Karpas-422 (cell line): ENCODE measurements around the gene SCFD2. TPM values are rescaled to one million over a fixed set of nuclear protein-coding genes. Genes with fewer than 3 reads are reported as not detected.

ENCODE experiments used
- DNase-seq: peaks from one replicate; pipeline ENCODE4 v3.0.0-alpha.2; 2015
- H2AFZ ChIP-seq: fragments of 200-600 bp; sonication (generic); 2 replicates; pipeline ENCODE4 v1.6.1; 2014; ENCODE audit warnings: antibody characterized with exemption, low read length, mixed read lengths
- H3K27ac ChIP-seq: fragments of 200-600 bp; sonication (generic); 2 replicates; pipeline ENCODE4 v1.5.1; 2014; ENCODE audit warnings: mild to moderate bottlenecking, low read length, moderate library complexity
- H3K27me3 ChIP-seq: fragments of 200-600 bp; sonication (generic); 2 replicates; pipeline ENCODE4 v1.6.1; 2014; ENCODE audit warnings: low read length, mixed read lengths
- H3K36me3 ChIP-seq: fragments of 200-600 bp; sonication (generic); 2 replicates; pipeline ENCODE4 v1.6.1; 2014; ENCODE audit warnings: low read length, mixed read lengths; ENCODE audit not compliant: insufficient read depth
- H3K4me1 ChIP-seq: fragments of 200-600 bp; sonication (generic); 2 replicates; pipeline ENCODE4 v1.6.1; 2014; ENCODE audit warnings: mild to moderate bottlenecking, low read length, mixed read lengths
- H3K4me2 ChIP-seq: fragments of 200-600 bp; sonication (generic); 2 replicates; pipeline ENCODE4 v1.6.1; 2014; ENCODE audit warnings: low read length, low read depth, mild to moderate bottlenecking; ENCODE audit not compliant: poor library complexity, severe bottlenecking
- H3K4me3 ChIP-seq: fragments of 200-600 bp; sonication (generic); 2 replicates; pipeline ENCODE4 v1.5.1; 2014; ENCODE audit warnings: mild to moderate bottlenecking, antibody characterized with exemption, low read length, mixed read lengths
- H3K79me2 ChIP-seq: fragments of 200-600 bp; sonication (generic); 2 replicates; pipeline ENCODE4 v1.6.1; 2014; ENCODE audit warnings: mild to moderate bottlenecking, low read length, mixed read lengths
- H3K9ac ChIP-seq: fragments of 200-600 bp; sonication (generic); 2 replicates; pipeline ENCODE4 v1.6.0; 2014; ENCODE audit warnings: low read length
- H3K9me2 ChIP-seq: fragments of 200-600 bp; sonication (generic), shearing (Covaris generic); replicated peaks from 2 replicates; pipeline ENCODE4 v1.6.0; 2014; ENCODE audit warnings: mild to moderate bottlenecking, low read length, moderate library complexity; ENCODE audit not compliant: insufficient read depth
- H3K9me3 ChIP-seq: fragments of 300-700, 200-600 bp; sonication (generic); 2 replicates; pipeline ENCODE4 v1.6.1; 2014; ENCODE audit warnings: low read length, mixed read lengths
- H4K20me1 ChIP-seq: fragments of 200-600 bp; sonication (generic); 2 replicates; pipeline ENCODE4 v1.6.1; 2014; ENCODE audit warnings: mild to moderate bottlenecking, antibody characterized with exemption, low read length, low read depth; ENCODE audit not compliant: insufficient read depth
- total RNA-seq: library from RNA; depleted of rRNA; stranded (reverse); fragments of >200 nt; shearing (Covaris generic); gene quantifications from 2 replicates; pipeline ENCODE4 v1.2.3, GENCODE V29; 2014; ENCODE audit warnings: low replicate concordance

SCFD2 gene
- total RNA-seq, 1 experiment from 2014 or later = 28.5 TPM

GRCh38 chr4:53015681-53016080 lies 350.2 kb downstream of the SCFD2 start:
- Histone ChIP-seq H2AFZ (no peak overlapping the region), H4K20me1 (peaks cover 10% of the 10 kb centered on the region; the same call in 1 of the 2 replicates), H3K9me2 (no peaks in the 10 kb centered on the region), H3K27ac (no peak overlapping the region), H3K27me3 (no peaks in the 10 kb centered on the region), H3K36me3 (no peaks in the 10 kb centered on the region), H3K79me2 (no peaks in the 10 kb centered on the region), H3K4me3 (no peak overlapping the region), H3K9me3 (no peaks in the 10 kb centered on the region), H3K4me1 (no peaks in the 10 kb centered on the region), H3K9ac (no peak overlapping the region), H3K4me2 (no peak overlapping the region)
- peak; percentile 72 for DNase-seq

GRCh38 chr4:53014881-53015280 lies 351.0 kb downstream of the SCFD2 start:
- no peak overlapping the region for H3K9ac ChIP-seq
- no peak overlapping the region for H3K4me3 ChIP-seq
- no peaks in the 10 kb centered on the region for H3K4me1 ChIP-seq
- H4K20me1 ChIP-seq = peaks cover 10% of the 10 kb centered on the region; the same call in 1 of the 2 replicates
- no peak overlapping the region for H3K4me2 ChIP-seq
- no peaks in the 10 kb centered on the region for H3K79me2 ChIP-seq
- no peaks in the 10 kb centered on the region for H3K9me3 ChIP-seq
- DNase-seq = no peak
- H3K9me2 ChIP-seq = no peaks in the 10 kb centered on the region
- H3K27ac ChIP-seq = no peak overlapping the region
- H3K36me3 ChIP-seq = no peaks in the 10 kb centered on the region
- H3K27me3 ChIP-seq = no peaks in the 10 kb centered on the region
- no peak overlapping the region for H2AFZ ChIP-seq

- H3K4me2 ChIP-seq = no peak overlapping the region
- H3K9ac ChIP-seq = no peak overlapping the region
- H2AFZ ChIP-seq = no peak overlapping the region
- no peaks in the 10 kb centered on the region for H3K4me1 ChIP-seq
- no peaks in the 10 kb centered on the region for H3K9me3 ChIP-seq
- no peaks in the 10 kb centered on the region for H3K79me2 ChIP-seq
- no peaks in the 10 kb centered on the region for H3K36me3 ChIP-seq
- H3K9me2 ChIP-seq = no peaks in the 10 kb centered on the region
- H4K20me1 ChIP-seq = peaks cover 5% of the 10 kb centered on the region; the same call in 1 of the 2 replicates
- no peaks in the 10 kb centered on the region for H3K27me3 ChIP-seq
- H3K4me3 ChIP-seq = no peak overlapping the region
- no peak overlapping the region for H3K27ac ChIP-seq
- DNase-seq = no peak
Observed at GRCh38 chr4:53013873-53014775, 351.7 kb downstream of the SCFD2 start.

- Histone ChIP-seq H3K9me2 (no peaks in the 10 kb centered on the region), H3K9me3 (no peaks in the 10 kb centered on the region), H3K27ac (no peak overlapping the region), H3K4me2 (no peak overlapping the region), H3K79me2 (no peaks in the 10 kb centered on the region), H3K4me1 (no peaks in the 10 kb centered on the region), H3K27me3 (no peaks in the 10 kb centered on the region), H3K36me3 (no peaks in the 10 kb centered on the region), H4K20me1 (peaks cover 3% of the 10 kb centered on the region; the same call in 1 of the 2 replicates), H3K9ac (no peak overlapping the region), H3K4me3 (no peak overlapping the region), H2AFZ (no peak overlapping the region)
- no peak for DNase-seq
Observed at GRCh38 chr4:53012738-53013137, 353.1 kb downstream of the SCFD2 start.

GRCh38 chr4:53011259-53011905 lies 354.5 kb downstream of the SCFD2 start:
- Histone ChIP-seq H3K9me2 (no peaks in the 10 kb centered on the region), H3K79me2 (no peaks in the 10 kb centered on the region), H3K27ac (no peak overlapping the region), H3K27me3 (no peaks in the 10 kb centered on the region), H4K20me1 (no peaks in the 10 kb centered on the region), H3K4me3 (no peak overlapping the region), H3K4me2 (no peak overlapping the region), H3K4me1 (no peaks in the 10 kb centered on the region), H3K36me3 (no peaks in the 10 kb centered on the region), H2AFZ (no peak overlapping the region), H3K9me3 (no peaks in the 10 kb centered on the region), H3K9ac (no peak overlapping the region)
- no peak for DNase-seq

DNA sequence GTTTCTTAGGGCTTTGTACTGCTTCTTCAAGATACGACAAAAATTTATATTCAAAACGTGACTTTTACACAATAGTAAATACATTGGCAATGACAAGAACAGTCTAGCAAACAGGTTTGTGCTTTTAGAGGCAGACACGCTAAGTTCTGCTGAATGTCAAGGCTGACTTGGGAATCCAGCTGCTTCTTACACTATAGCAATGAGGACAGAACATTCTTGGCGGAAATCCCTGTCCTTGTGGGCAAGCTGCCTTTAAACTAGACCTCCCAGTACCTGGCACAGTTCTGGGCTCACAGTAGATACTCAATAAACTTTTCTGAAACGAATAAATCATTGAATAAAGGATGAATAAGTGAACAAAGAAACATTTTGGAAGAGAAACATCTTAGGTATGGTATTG lies 355.5 kb downstream of the SCFD2 start:
- Histone ChIP-seq H4K20me1 (no peaks in the 10 kb centered on the region), H3K27me3 (no peaks in the 10 kb centered on the region), H3K4me2 (no peak overlapping the region), H3K27ac (no peak overlapping the region), H2AFZ (no peak overlapping the region), H3K4me1 (no peaks in the 10 kb centered on the region), H3K9ac (no peak overlapping the region), H3K36me3 (no peaks in the 10 kb centered on the region), H3K79me2 (no peaks in the 10 kb centered on the region), H3K9me3 (no peaks in the 10 kb centered on the region), H3K9me2 (no peaks in the 10 kb centered on the region), H3K4me3 (no peak overlapping the region)
- DNase-seq = peak; percentile 9

GRCh38 chr4:53009824-53010223 lies 356.0 kb downstream of the SCFD2 start:
- Histone ChIP-seq H3K79me2 (no peaks in the 10 kb centered on the region), H3K36me3 (no peaks in the 10 kb centered on the region), H3K9me3 (no peaks in the 10 kb centered on the region), H3K27ac (no peak overlapping the region), H3K4me2 (no peak overlapping the region), H3K4me3 (no peak overlapping the region), H3K9me2 (no peaks in the 10 kb centered on the region), H2AFZ (no peak overlapping the region), H3K4me1 (no peaks in the 10 kb centered on the region), H3K27me3 (no peaks in the 10 kb centered on the region), H3K9ac (no peak overlapping the region), H4K20me1 (no peaks in the 10 kb centered on the region)
- DNase-seq = peak; percentile 42

GRCh38 chr4:53007024-53007423 lies 358.8 kb downstream of the SCFD2 start:
- Histone ChIP-seq H3K9ac (no peak overlapping the region), H3K4me2 (no peak overlapping the region), H2AFZ (no peak overlapping the region), H3K9me2 (no peaks in the 10 kb centered on the region), H4K20me1 (no peaks in the 10 kb centered on the region), H3K4me1 (no peaks in the 10 kb centered on the region), H3K4me3 (no peak overlapping the region), H3K27ac (no peak overlapping the region), H3K27me3 (no peaks in the 10 kb centered on the region), H3K79me2 (no peaks in the 10 kb centered on the region), H3K9me3 (no peaks in the 10 kb centered on the region), H3K36me3 (no peaks in the 10 kb centered on the region)
- no peak for DNase-seq
